GM23338 (cell line): ENCODE results near the gene CEP131. TPM values are rescaled to one million over a fixed set of nuclear protein-coding genes. Genes with fewer than 3 reads are reported as not detected.

ENCODE experiments used
- ATAC-seq: fragments of 200-7000 bp; cut with Tn5 transposase; 3 replicates; pipeline ENCODE4 v1.9.1; 2020
- DNase-seq: peaks from one replicate; pipeline ENCODE4 v3.0.0-alpha.2; 2015; ENCODE audit warnings: low spot score
- H2AFZ ChIP-seq: fragments of 200-600 bp; sonication (generic); 2 replicates; pipeline ENCODE4 v1.8.0; 2016; ENCODE audit warnings: antibody characterized with exemption, mild to moderate bottlenecking, moderate library complexity
- H3F3A ChIP-seq: fragments of 200-600 bp; sonication (generic); replicated peaks from 2 replicates; pipeline ENCODE4 v1.8.0; 2017; ENCODE audit warnings: antibody characterized with exemption, mixed run types, low read depth
- H3K27ac ChIP-seq: fragments of 200-600 bp; sonication (generic); 2 replicates; pipeline ENCODE4 v1.6.1; 2016; ENCODE audit warnings: low read depth
- H3K27me3 ChIP-seq: fragments of 200-600 bp; sonication (generic); 2 replicates; pipeline ENCODE4 v1.8.0; 2016; ENCODE audit warnings: mild to moderate bottlenecking, mixed run types, moderate library complexity; ENCODE audit not compliant: insufficient read depth
- H3K36me3 ChIP-seq: fragments of 200-600 bp; sonication (generic); 2 replicates; pipeline ENCODE4 v1.8.0; 2016; ENCODE audit warnings: mild to moderate bottlenecking; ENCODE audit not compliant: insufficient read depth
- H3K4me1 ChIP-seq: fragments of 200-600 bp; sonication (generic); 2 replicates; pipeline ENCODE4 v1.8.0; 2016; ENCODE audit warnings: mild to moderate bottlenecking, moderate library complexity; ENCODE audit not compliant: insufficient read depth
- H3K4me2 ChIP-seq: fragments of 200-600 bp; sonication (generic); 2 replicates; pipeline ENCODE4 v1.7.1; 2017; ENCODE audit warnings: mixed run types
- H3K4me3 ChIP-seq: fragments of 200-600 bp; sonication (generic); 2 replicates; pipeline ENCODE4 v1.6.1; 2016; ENCODE audit warnings: mixed run types
- H3K79me2 ChIP-seq: fragments of 200-600 bp; sonication (generic); replicated peaks from 2 replicates; pipeline ENCODE4 v1.8.0; 2017; ENCODE audit warnings: mild to moderate bottlenecking; ENCODE audit not compliant: insufficient read depth
- H3K9me2 ChIP-seq: fragments of 200-600 bp; sonication (generic); 2 replicates; pipeline ENCODE4 v1.8.0; 2017; ENCODE audit not compliant: insufficient read depth
- H4K20me1 ChIP-seq: fragments of 200-600 bp; sonication (generic); replicated peaks from 2 replicates; pipeline ENCODE4 v1.8.0; 2017; ENCODE audit warnings: mild to moderate bottlenecking; ENCODE audit not compliant: insufficient read depth
- H3K27ac Mint-ChIP-seq: 2 replicates; pipeline ENCODE4 v1.8.0; 2020; ENCODE audit warnings: inconsistent platforms, mild to moderate bottlenecking, moderate library complexity, mixed read lengths
- H3K27me3 Mint-ChIP-seq: 3 replicates; pipeline ENCODE4 v1.8.0; 2022; ENCODE audit warnings: low read depth, mild to moderate bottlenecking, moderate library complexity, mixed read lengths, inconsistent platforms; ENCODE audit not compliant: insufficient read depth, poor library complexity
- H3K36me3 Mint-ChIP-seq: 3 replicates; pipeline ENCODE4 v1.8.0; 2021; ENCODE audit warnings: low read depth, mild to moderate bottlenecking, inconsistent platforms, moderate library complexity, mixed read lengths
- H3K4me1 Mint-ChIP-seq: 3 replicates; pipeline ENCODE4 v1.8.0; 2020; ENCODE audit warnings: mild to moderate bottlenecking, inconsistent platforms, mixed read lengths
- H3K4me3 Mint-ChIP-seq: 3 replicates; pipeline ENCODE4 v1.8.0; 2021; ENCODE audit warnings: moderate library complexity, mild to moderate bottlenecking, inconsistent platforms, mixed read lengths
- H3K9me3 Mint-ChIP-seq: 3 replicates; pipeline ENCODE4 v1.8.0; 2020; ENCODE audit warnings: moderate library complexity, mild to moderate bottlenecking, inconsistent platforms, mixed read lengths
- CREB1 ChIP-seq: fragments of 250-450 bp; sonication (Bioruptor Pico); IDR thresholded peaks from 2 replicates; pipeline ENCODE4 v1.5.0; 2020; ENCODE audit warnings: low read depth, mild to moderate bottlenecking, moderate library complexity
- EZH2 ChIP-seq: fragments of 200-600 bp; sonication (generic); IDR thresholded peaks from one replicate; pipeline ENCODE4 v1.8.0; 2017; ENCODE audit warnings: antibody characterized with exemption, mild to moderate bottlenecking, low read depth; ENCODE audit not compliant: unreplicated experiment
- EZH2phosphoT487 ChIP-seq: fragments of 200-600 bp; sonication (generic); IDR thresholded peaks from one replicate; pipeline ENCODE4 v1.8.1; 2018; ENCODE audit warnings: antibody characterized with exemption; ENCODE audit not compliant: unreplicated experiment
- JUNB ChIP-seq: IDR thresholded peaks from one replicate; pipeline ENCODE4 v1.6.1; 2016; ENCODE audit warnings: antibody characterized with exemption; ENCODE audit not compliant: unreplicated experiment
- NANOG ChIP-seq: IDR thresholded peaks from 2 replicates; pipeline ENCODE4 v1.6.1; 2016; ENCODE audit warnings: antibody characterized with exemption, borderline replicate concordance
- POLR2AphosphoS5 ChIP-seq: IDR thresholded peaks from 2 replicates; pipeline ENCODE4 v1.6.1; 2016; ENCODE audit warnings: antibody characterized with exemption, low read depth
- STAT1 ChIP-seq: IDR thresholded peaks from one replicate; pipeline ENCODE4 v1.6.1; 2016; ENCODE audit warnings: antibody characterized with exemption; ENCODE audit not compliant: unreplicated experiment
- ZNF114 ChIP-seq: fragments of 250-450 bp; sonication (Bioruptor Pico); IDR thresholded peaks from 2 replicates; pipeline ENCODE4 v1.5.0; 2020; ENCODE audit warnings: mild to moderate bottlenecking, moderate library complexity
- ZNF331 ChIP-seq: fragments of 250-450 bp; sonication (Bioruptor Pico); IDR thresholded peaks from 2 replicates; pipeline ENCODE4 v1.5.0; 2020; ENCODE audit warnings: low read depth, mild to moderate bottlenecking, moderate library complexity
- ZNF462 ChIP-seq: fragments of 250-450 bp; sonication (Bioruptor Pico); IDR thresholded peaks from 2 replicates; pipeline ENCODE4 v1.5.0; 2020; ENCODE audit warnings: mild to moderate bottlenecking, moderate library complexity
- polyA plus RNA-seq: library from polyadenylated mRNA; unstranded; fragments of >200 nt; fragmentation: Nextera tagmentation; extraction: Ambion mirVana; gene quantifications from 2 replicates; pipeline ENCODE4 v1.2.1, GENCODE V29; 2016
- total RNA-seq: library from RNA; depleted of rRNA; stranded (reverse); fragments of >200 nt; shearing (Covaris generic); gene quantifications from 2 replicates; pipeline ENCODE4 v1.2.3, GENCODE V29; 2014
- TF ChIP-seq, protein P1 (sequence below), 2 experiments: fragments of 200-600 bp in 1 of 2; sonication (generic) in 1 of 2; conservative IDR thresholded peaks; 2 replicates each; pipeline versions ENCODE4 v1.5.1 to v1.6.1; 2016 to 2017; ENCODE audit warnings: antibody characterized with exemption in 2 of 2, low read depth in 2 of 2, mild to moderate bottlenecking in 2 of 2, moderate library complexity in 1 of 2
- TF ChIP-seq, protein P2 (sequence below): IDR thresholded peaks from one replicate; pipeline ENCODE4 v1.6.1; 2018; ENCODE audit warnings: antibody characterized with exemption; ENCODE audit not compliant: unreplicated experiment
- TF ChIP-seq, protein P3 (sequence below): IDR thresholded peaks from 2 replicates; pipeline ENCODE4 v1.6.1; 2016; ENCODE audit warnings: antibody characterized with exemption

The CEP131 gene
- total and polyA plus RNA-seq, 2 experiments from 2014 or later: 26.8 to 35.5 TPM

- Histone ChIP-seq H2AFZ (no peak overlapping the region), H3K4me3 (no peak overlapping the region), H3K79me2 (no peaks in the 10 kb centered on the region), H4K20me1 (no peaks in the 10 kb centered on the region), H3K27me3 (no peaks in the 10 kb centered on the region), H3K36me3 (no peaks in the 10 kb centered on the region; the same call in 1 of the 2 replicates), H3K27ac (no peak overlapping the region), H3F3A (no peaks in the 10 kb centered on the region), H3K9me2 (no peaks in the 10 kb centered on the region), H3K4me1 (no peaks in the 10 kb centered on the region), H3K4me2 (no peak overlapping the region)
- Mint-ChIP-seq H3K4me1 (no peaks in the 10 kb centered on the region), H3K4me3 (no peak overlapping the region), H3K27ac (no peak overlapping the region), H3K27me3 (peaks cover 5% of the 10 kb centered on the region), H3K36me3 (peaks cover 7% of the 10 kb centered on the region; the same call in 2 of the 3 replicates), H3K9me3 (no peaks in the 10 kb centered on the region)
- ATAC-seq: no peak
- TF ChIP-seq ZNF114 (CRISPR knock-in tag) (no peak), EZH2 (no peak), STAT1 (no peak), EZH2phosphoT487 (no peak), JUNB (no peak), CREB1 (CRISPR knock-in tag) (no peak), ZNF462 (CRISPR knock-in tag) (no peak), NANOG (no peak), ZNF331 (CRISPR knock-in tag) (no peak), POLR2AphosphoS5 (no peak)
- TF ChIP-seq, protein P1, sequence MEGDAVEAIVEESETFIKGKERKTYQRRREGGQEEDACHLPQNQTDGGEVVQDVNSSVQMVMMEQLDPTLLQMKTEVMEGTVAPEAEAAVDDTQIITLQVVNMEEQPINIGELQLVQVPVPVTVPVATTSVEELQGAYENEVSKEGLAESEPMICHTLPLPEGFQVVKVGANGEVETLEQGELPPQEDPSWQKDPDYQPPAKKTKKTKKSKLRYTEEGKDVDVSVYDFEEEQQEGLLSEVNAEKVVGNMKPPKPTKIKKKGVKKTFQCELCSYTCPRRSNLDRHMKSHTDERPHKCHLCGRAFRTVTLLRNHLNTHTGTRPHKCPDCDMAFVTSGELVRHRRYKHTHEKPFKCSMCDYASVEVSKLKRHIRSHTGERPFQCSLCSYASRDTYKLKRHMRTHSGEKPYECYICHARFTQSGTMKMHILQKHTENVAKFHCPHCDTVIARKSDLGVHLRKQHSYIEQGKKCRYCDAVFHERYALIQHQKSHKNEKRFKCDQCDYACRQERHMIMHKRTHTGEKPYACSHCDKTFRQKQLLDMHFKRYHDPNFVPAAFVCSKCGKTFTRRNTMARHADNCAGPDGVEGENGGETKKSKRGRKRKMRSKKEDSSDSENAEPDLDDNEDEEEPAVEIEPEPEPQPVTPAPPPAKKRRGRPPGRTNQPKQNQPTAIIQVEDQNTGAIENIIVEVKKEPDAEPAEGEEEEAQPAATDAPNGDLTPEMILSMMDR (conservative IDR thresholded peaks at IDR 0.05; ENCODE audit: low read depth in 2 of 2): no peak
- TF ChIP-seq, protein P2, sequence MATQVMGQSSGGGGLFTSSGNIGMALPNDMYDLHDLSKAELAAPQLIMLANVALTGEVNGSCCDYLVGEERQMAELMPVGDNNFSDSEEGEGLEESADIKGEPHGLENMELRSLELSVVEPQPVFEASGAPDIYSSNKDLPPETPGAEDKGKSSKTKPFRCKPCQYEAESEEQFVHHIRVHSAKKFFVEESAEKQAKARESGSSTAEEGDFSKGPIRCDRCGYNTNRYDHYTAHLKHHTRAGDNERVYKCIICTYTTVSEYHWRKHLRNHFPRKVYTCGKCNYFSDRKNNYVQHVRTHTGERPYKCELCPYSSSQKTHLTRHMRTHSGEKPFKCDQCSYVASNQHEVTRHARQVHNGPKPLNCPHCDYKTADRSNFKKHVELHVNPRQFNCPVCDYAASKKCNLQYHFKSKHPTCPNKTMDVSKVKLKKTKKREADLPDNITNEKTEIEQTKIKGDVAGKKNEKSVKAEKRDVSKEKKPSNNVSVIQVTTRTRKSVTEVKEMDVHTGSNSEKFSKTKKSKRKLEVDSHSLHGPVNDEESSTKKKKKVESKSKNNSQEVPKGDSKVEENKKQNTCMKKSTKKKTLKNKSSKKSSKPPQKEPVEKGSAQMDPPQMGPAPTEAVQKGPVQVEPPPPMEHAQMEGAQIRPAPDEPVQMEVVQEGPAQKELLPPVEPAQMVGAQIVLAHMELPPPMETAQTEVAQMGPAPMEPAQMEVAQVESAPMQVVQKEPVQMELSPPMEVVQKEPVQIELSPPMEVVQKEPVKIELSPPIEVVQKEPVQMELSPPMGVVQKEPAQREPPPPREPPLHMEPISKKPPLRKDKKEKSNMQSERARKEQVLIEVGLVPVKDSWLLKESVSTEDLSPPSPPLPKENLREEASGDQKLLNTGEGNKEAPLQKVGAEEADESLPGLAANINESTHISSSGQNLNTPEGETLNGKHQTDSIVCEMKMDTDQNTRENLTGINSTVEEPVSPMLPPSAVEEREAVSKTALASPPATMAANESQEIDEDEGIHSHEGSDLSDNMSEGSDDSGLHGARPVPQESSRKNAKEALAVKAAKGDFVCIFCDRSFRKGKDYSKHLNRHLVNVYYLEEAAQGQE: no peak
- TF ChIP-seq, protein P3, sequence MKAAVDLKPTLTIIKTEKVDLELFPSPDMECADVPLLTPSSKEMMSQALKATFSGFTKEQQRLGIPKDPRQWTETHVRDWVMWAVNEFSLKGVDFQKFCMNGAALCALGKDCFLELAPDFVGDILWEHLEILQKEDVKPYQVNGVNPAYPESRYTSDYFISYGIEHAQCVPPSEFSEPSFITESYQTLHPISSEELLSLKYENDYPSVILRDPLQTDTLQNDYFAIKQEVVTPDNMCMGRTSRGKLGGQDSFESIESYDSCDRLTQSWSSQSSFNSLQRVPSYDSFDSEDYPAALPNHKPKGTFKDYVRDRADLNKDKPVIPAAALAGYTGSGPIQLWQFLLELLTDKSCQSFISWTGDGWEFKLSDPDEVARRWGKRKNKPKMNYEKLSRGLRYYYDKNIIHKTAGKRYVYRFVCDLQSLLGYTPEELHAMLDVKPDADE: no peak
- DNase-seq: no peak
Observed at GRCh38 chr17:81202318-81202717, 20.4 kb downstream of the CEP131 start.
